ENCODE results near the gene HHAT.

- TF ChIP-seq CTCF (IDR thresholded peaks at IDR 0.05) (no peak), POLR2A (IDR thresholded peaks at IDR 0.05) (no peak)
Measured at GRCh38 chr1:210617293-210617692, 288.6 kb downstream of the HHAT start.

All from esophagus squamous epithelium (tissue), 4 donors.